ENCODE results near the gene RSAD2.
"Not testable (repeated sequence)": the region's sequence is repeated elsewhere in the genome, so short reads cannot be mapped to it uniquely, and the experiment has no call there.

RSAD2 gene

DNA sequence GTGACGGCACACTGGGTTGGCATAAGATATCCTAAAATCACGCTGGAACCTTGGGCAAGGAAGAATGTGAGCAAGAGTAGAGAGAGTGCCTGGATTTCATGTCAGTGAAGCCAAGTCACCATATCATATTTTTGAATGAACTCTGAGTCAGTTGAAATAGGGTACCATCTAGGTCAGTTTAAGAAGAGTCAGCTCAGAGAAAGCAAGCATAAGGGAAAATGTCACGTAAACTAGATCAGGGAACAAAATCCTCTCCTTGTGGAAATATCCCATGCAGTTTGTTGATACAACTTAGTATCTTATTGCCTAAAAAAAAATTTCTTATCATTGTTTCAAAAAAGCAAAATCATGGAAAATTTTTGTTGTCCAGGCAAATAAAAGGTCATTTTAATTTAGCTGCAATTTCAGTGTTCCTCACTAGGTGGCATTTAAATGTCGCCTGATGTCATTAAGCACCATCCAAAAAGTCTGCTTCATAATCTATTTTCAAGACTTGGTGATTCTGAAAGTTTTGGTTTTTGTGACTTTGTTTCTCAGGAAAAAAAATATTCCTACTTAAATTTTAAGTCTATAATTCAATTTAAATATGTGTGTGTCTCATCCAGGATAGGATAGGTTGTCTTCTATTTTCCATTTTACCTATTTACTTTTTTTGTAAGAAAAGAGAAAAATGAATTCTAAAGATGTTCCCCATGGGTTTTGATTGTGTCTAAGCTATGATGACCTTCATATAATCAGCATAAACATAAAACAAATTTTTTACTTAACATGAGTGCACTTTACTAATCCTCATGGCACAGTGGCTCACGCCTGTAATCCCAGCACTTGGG, 19.6 kb downstream of the RSAD2 start:
- TF ChIP-seq, protein P1, sequence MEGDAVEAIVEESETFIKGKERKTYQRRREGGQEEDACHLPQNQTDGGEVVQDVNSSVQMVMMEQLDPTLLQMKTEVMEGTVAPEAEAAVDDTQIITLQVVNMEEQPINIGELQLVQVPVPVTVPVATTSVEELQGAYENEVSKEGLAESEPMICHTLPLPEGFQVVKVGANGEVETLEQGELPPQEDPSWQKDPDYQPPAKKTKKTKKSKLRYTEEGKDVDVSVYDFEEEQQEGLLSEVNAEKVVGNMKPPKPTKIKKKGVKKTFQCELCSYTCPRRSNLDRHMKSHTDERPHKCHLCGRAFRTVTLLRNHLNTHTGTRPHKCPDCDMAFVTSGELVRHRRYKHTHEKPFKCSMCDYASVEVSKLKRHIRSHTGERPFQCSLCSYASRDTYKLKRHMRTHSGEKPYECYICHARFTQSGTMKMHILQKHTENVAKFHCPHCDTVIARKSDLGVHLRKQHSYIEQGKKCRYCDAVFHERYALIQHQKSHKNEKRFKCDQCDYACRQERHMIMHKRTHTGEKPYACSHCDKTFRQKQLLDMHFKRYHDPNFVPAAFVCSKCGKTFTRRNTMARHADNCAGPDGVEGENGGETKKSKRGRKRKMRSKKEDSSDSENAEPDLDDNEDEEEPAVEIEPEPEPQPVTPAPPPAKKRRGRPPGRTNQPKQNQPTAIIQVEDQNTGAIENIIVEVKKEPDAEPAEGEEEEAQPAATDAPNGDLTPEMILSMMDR (IDR thresholded peaks at IDR 0.05; ENCODE audit: borderline replicate concordance, insufficient read depth, low read depth, low read length), result peak; percentile 37; the same call in 1 of the 2 replicates
- H3K4me3 ChIP-seq (ENCODE audit: low read depth, low read length), result no peak overlapping the region

DNA sequence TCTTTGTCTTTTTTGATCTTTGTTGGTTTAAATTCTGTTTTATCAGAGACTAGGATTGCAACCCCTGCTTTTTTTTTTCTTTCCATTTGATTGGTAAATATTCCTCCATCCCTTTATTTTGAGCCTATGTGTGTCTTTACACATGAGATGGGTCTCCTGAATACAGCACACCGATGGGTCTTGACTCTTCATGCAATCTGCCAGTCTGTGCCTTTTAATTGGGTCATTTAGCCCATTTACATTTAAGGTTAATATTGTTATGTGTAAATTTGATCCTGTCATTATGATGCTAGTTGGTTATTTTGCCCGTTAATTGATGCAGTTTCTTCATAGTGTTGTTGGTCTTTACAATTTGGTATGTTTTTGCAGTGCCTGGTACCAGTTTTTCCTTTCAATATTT, 25.0 kb downstream of the RSAD2 start:
- not testable (repeated sequence) for H3K4me3 ChIP-seq (ENCODE audit: low read depth, low read length)

DNA sequence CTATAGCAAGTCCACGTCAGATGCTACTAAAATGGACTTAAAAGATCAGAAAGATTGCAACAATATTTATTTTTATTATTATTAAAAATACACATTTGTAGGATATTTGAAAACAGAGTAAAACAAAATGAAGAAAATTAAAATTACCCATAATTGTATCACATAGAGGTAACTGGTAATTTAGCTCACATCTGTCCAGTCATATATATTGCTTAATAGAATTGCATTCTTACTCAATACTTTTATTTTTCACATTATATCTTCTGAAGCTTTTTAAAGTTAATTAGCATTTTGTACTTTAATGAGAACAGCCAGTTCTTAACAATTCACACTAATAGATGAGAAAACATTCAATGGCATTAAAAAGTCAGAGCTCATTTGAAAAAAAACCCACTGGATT, 28.1 kb downstream of the RSAD2 start:
- TF ChIP-seq, protein P1 (IDR thresholded peaks at IDR 0.05; ENCODE audit: borderline replicate concordance, insufficient read depth, low read depth, low read length), result no peak
- no peak overlapping the region for H3K4me3 ChIP-seq (ENCODE audit: low read depth, low read length)

DNA sequence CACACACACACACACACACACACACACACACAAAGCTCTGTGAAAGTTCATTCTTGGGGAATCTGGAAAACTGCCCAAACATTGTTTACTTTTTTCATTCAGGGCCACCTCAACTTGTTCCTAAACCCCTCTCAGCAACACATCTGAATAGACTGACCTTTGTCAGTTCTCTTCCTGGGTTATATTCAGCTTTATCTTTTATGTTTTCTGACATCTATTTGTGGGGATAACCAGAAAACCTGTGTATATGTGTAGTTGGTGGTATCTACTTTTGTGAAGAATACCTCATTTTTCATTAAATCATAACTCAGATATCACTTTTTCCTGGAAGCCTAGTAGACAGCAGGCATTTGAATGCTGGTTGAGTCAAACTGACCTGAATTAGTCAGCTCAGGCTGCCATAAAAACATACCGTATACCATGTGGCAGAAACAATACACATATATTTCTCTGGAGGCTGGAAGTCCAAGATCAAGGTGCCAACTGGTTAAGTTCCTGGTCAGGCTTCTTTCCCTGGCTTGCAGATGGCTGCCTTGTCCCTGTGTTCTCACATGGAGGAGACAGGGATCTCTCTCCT, 28.7 kb downstream of the RSAD2 start:
- H3K4me3 ChIP-seq (ENCODE audit: low read depth, low read length), result no peak overlapping the region
- TF ChIP-seq, protein P1 (IDR thresholded peaks at IDR 0.05; ENCODE audit: borderline replicate concordance, insufficient read depth, low read depth, low read length), result no peak

DNA sequence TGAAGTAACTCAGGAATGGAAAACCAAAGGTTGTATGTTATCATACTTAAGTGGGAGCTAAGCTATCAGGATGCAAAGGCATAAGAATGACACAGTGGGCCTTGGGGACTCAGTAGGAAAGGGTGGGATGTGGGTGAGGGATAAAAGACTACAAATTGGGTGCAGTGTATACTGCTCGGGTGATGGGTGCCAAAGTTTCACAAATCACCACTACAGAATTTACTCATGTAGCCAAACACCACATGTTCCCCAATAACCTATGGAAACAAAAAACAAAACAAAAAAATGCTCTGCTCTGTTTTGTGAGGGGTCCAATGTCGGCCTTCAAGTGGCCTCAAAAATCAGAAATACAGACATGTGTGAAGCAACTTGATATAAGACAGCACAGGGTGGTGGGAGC, 30.7 kb downstream of the RSAD2 start:
- H3K4me3 ChIP-seq (ENCODE audit: low read depth, low read length), result no peak overlapping the region
- TF ChIP-seq, protein P1 (IDR thresholded peaks at IDR 0.05; ENCODE audit: borderline replicate concordance, insufficient read depth, low read depth, low read length), result no peak

DNA sequence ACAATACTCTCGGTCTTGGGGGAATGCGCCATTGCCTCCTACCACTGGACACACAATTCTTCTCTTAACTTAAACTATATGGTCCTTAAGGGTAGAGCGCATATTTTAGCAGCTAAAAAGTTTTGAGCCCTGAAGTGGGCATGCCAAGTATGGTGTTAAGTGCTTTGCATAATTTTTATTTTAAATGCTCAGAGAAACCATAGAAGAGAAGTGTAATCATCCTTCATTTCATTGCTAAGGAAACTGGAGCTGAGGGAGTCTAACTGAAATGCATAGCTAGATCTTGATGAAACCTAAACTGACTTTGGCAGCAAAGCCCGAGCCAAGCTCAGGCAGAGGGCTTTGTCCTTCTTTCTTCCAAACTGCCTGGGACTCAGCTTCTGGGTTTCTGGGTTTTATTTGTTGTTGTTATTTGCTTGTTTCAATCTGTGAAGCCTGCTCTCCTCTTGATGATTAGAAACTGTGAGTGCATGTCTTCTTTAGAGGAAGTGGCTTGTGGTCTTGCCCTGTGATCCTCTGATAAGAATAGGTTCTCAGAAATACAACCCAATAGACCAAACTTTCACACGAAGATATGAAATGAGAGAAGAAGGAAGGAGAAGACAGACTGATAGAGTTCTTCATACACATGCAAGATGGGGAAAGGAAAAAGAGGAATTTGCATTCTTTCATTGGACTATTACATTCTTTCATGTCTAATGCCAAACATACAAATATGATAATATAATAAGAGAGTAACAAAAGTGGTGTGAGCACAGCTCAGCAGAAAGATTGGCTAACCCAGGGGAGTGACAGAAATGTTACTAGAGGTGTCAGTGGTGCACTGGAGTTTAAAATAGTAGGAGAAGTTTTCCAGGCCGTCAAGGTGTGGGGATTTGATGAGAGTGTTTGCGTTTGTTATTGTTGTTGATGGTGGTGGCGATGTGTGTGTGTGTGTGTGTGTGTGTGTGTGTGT, 32.1 kb downstream of the RSAD2 start:
- H3K4me3 ChIP-seq (ENCODE audit: low read depth, low read length), result no peak overlapping the region
- TF ChIP-seq, protein P1 (IDR thresholded peaks at IDR 0.05; ENCODE audit: borderline replicate concordance, insufficient read depth, low read depth, low read length), result no peak

DNA sequence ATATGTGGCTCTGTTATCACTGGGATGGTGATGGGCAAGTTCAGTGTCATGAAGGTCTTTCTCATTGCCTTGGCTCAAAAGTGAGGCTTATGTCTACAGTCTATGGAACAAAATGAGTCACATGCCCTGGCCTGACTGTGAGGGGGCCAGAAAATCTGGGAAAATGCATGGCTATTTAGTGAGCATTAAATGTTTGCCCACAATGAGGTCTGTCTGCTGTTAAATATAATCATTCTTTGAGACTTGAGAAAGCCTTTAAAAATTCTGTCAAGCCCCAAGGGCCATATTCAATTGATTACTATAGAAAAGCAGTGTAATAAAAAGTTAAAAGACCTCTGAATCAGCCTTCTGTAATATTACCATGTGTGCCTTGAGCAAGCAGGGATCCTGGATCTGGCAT, 34.1 kb downstream of the RSAD2 start:
- H3K4me3 ChIP-seq (ENCODE audit: low read depth, low read length), result no peak overlapping the region
- TF ChIP-seq, protein P1 (IDR thresholded peaks at IDR 0.05; ENCODE audit: borderline replicate concordance, insufficient read depth, low read depth, low read length), result no peak

Measured in GM12875 (cell line).